GM21825 (cell line): Measurements from ENCODE around the gene PPARA.

ENCODE experiments used
- ATAC-seq: cut with Tn5 transposase; IDR thresholded peaks from one replicate; pipeline ENCODE4 v1.9.1; 2021; ENCODE audit warnings: mild to moderate bottlenecking, moderate library complexity; ENCODE audit not compliant: unreplicated experiment

Gene PPARA

DNA sequence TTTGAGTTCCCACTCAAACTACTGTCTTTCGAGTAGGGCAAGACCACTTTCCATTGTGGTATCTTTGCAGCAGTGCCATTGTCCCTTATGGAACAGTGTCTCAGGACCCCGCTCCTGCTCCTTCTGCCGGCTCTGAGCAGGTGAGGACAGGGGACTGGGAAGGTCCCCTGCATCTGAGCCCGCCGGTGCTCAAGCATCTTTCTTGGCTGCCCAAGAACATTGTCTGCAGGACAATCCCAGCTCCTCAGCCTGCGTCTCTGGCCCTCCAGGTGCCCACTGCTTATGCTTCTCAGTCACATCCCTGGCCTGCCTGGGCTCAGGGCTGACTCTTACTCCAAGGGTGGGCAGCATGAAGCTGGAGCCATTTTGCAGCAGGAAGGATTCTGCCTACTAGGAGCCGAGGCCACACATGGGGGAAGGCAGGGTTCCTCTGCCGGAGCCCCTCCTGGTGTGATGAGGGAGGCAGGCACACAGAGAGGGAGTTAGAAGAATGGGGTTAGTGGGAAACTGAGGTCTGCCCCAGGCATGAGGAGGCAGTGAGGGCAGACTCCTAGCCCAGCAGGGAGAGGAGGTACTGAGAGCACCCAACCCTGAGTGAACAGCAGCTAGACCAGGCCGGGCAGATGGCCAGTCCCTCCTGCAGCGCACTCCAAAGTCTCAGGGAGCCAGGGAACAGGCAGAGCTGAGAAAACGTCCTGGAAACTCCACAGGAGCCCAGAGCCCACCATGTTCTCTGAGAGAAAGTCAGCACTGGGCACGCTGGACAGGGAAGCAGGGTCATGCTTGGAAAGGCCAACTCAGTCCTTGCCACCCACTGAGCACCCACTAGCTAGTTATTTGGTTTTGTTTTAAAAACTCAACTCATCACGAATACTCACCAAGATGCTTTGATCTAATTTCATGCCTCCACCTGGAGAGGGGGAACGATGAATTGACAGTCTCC, 7.5 kb upstream of the PPARA start:
- ATAC-seq, result no peak

DNA sequence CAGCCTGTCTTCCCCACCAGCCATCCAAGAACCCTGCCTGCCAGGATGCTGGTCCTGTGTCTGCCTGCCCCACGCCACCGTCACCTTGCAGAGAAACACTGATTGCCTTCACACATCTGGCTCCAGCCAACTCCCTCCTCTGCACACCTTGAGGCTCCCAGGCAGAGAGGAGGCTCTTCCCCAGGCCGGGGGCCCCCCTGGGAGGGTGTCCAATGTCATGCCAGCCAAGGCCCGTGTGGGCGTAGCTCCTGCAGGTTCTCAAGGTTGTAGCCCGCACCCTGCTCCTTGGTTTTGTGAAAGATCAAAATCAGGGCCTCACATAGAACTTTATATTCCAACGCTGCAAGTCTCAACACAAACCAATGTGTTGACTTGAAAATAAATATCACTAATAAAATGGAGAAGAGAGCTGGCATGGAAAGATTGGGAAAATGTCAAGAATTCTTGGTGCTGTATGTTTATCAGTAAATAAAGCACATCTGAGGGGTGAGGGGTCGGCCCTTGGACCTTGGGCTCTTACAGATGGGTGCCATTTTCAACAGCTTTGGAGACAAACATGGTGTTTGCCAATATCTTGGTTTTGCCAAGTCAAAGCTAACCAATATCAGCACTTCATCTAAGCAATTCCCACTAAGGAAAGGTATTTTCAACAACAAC, 6.7 kb upstream of the PPARA start:
- ATAC-seq, result no peak

DNA sequence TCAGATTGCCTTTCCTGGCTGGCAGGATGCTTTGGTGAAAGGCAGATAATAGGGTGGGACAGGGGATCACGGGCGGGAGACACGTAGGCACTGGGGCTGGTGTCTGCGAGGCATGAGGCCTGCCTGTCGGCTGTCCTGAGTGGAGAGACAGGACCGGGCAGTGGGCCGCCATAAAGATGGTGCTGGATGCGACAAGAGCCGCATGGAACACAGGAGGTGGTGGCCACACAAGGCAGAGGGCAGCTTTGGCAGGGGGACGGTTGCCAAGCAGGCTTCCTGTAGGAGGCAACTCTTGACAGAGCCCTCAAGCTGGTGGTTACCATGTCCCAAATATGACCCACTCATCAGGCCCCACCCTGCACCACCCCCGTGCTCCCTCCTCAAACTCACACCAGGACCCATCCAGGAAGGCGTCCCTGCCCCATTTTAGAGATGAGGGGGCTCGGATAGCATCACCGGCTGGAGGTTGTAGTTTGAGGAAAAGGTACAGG, 4.9 kb upstream of the PPARA start:
- no peak for ATAC-seq

DNA sequence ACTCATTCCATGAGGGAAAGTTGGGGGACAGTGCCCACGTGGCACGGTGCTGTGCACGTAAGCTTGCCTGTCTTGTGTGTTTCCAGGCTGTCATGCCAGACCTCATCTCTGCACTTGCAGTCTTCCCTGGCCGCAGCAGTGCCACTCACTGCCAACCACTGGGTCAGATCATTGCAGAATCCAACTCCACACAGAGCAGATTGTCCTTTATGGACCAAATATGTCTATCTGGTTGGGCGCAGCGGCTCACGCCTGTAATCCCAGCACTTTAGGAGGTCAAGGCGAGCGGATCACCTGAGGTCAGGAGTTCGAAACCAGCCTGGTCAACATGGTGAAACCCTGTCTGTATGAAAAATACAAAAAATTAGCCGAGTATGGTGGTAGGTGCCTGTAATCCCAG, 4.4 kb upstream of the PPARA start:
- no peak for ATAC-seq

DNA sequence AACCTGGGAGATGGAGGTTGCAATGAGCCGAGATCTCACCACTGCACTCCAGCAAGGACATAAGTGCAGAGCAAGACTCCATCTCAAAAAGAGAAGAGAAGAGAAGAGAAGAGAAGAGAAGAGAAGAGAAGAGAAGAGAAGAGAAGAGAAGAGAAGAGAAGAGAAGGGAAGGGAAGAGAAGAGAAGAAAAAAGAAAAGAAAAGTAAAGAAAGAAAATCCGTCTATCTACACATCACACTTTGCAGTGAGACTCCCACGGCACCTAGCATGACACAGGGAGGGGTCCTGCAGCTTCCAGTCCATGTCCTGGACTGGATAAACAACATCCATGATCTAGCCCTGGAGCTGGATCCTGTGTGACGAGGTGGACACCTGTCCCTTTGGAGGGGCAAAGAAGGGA, 4.0 kb upstream of the PPARA start:
- no peak for ATAC-seq

DNA sequence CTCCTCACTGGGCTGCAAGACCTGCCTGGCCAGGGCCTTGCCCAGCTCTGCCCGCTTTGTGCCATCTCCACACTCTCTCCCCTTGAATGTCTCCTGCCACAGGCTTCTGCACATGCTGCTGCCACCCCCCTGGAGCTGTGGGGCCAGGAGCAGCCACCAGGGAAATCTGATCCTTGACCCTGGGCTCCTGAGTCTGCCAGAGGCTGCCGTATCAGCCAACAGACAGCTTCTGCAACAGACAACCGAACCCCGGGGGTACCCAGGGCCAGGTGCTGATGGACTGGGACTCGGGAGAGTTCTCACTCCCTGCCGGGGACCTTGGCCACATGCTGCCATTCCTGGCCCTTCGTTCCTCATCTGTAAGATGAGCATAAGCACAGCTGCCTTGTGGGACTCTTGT, 3.3 kb upstream of the PPARA start:
- no peak for ATAC-seq

DNA sequence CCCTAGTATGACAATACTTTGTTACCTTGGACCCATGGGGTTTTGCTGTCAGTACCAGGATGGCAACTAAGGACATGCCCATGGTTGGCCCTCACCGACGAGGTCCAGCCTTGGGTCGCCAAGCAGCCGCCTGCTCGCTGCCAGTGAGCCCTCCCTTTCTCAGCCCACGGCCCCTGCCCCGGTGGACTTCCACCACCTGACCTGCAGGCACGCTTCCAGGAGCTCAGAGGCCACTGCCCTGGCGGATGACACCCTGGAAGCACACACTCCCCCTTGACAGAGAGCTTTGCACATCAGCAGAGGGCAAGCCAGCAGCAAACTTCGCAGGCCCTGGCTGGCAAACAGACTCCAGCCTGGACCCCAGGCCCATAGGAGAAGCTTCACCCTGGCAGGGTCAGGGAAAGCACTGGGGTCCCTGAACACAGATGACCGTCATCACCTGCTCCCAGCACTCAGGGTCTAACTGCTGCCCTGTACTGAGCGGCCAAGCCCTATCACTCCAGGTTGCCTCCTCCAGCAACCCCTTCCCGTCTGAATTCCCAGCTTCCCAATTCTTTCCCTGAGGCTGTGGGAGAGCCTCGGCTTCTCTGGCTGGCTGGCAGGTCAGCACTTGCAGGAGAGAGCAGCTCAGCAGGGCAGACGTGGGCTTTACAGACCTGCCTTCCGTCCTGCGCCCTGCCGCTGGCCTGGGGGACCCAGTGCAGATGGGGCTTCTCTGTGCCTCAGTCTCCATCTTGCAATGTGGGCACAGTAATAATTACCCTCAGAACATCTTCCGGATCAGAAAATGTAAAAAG, 2.7 kb upstream of the PPARA start:
- ATAC-seq, result no peak

DNA sequence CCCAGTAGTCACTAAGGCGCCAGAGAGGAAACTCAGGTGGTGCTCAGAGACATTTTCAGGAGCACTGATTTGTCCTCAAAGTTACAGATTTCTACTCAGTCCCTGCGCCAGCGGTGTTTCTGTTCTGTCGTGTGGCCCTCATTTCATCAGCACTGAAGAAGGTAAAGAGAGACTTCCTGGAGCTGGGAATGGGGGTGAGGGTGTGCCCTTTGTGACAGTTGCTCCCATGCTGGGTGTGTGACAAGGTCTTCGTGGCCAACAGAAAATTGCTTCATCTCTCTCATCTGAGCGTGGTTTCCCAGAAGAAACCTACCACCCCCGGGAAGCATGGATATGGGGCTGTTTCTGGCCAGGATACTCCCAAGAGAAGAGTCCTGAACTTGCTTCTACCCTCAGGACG, 2.0 kb upstream of the PPARA start:
- no peak for ATAC-seq

DNA sequence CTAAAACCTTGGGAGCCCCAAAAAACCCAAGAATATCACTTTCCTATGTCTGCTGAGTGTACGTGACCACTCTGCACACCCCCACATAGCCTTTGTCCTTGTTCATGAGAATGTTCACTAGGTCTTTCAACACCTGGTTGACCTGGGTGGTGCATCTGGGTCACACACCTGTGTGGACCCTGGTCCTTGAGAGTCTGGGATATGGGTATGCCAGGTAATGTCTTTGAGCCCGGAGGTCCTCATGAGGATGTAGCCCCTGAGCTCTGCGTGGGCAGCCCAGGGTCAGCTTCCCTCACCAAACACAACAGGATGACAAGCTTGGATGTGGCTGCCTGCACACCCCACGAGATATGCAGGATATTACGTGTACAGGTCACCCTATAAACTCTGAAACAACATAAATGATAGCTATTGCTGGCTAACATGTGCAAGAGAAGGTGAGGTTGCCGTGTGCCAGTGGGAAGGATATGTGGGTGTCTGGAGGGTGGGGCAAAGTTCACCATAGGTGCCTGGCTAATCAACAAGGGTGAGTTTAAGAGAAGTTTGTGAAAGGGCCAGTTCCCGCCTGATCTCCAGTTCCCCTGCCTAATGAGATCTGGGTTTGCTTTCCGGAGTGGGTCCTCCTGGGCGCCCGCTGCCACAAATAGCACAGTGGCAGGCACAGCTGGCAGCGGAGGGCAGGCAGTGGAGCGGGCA, 1.4 kb upstream of the PPARA start:
- no peak for ATAC-seq

DNA sequence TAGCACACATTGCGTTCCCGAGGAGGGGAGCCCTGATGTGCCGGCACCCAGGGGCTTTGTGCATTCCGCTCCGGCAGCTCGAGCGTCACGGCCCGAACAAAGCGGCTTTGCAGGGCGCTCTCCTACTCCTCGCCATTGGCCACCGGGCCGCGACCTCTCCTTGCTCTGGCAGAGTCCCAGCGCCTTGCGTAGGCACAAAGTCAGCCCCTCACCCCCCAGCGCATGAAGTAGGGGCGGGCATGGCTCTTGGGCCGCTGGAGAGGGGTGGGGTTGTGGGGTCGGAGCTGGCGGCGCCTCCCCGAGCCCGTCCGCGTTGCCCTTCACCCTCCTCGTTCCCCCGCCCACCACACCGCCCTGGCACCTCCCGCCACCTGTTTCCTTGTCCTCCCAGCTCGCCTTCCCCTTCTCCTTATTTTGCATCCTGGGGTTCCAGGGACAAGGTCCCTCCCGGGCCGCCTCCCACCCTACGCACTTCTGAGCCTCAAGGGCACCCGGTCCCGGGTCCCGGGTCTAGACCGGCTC, 753 bp upstream of the PPARA start:
- peak; percentile 4 for ATAC-seq

DNA sequence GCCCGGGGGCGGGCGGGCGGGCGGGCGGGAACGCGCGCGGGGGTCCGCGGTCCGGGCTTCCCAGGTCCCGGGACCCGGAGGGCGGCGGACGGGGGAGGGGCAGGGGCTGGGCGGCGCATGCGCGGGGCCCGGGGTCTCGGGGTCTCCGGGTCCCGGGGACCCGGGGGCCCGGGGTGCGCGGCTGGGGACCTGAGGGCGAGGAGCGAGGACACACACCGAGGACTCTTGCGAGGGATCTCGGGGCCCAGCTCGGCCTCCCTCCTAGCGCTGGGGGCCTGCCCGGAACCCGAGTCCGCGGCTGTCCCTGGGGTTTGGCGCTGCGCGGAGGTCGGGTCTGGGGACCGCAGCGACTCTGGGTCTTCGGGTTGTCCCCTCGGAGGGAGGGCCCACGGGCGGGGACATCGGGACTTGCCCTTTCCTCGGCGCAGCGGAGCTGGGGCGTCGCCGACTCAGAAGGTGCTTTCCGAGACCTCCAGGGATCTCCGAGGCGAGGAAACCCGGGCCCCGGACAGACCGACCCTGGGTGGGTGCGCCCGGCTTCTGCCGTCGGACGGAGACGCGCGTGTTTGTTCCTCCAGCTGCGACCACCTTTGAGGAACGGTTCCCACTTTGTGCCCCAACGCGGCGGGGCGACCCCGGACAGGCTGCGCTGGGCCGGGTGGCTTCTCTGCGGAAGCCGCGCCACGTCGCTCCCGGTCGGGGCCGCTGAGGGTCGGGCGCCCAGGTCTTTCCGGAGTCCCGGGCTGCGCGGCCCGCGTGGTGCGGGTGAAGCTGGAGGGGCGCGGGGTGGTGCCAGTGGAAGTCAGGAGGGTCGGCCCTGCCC, 540 bp downstream of the PPARA start:
- ATAC-seq, result peak; percentile 23

DNA sequence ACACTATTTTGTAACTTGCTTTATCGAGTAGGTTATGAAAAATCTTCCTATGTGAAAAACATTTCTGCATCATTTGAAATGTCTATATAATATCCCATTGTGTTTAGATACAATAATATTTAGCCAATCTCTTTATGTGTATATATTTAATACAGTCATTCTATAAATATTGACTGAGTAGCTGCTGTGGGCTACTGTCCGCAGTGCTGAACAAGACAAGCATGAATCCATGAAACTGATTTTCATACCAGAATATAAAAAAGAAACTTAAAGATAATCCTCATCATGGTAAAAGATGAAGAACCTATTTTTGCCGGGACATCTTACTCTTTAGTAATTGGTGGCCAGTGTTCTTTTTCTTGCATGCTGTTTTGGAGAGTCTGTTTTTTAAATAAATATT, 3.6 kb downstream of the PPARA start:
- ATAC-seq, result no peak

DNA sequence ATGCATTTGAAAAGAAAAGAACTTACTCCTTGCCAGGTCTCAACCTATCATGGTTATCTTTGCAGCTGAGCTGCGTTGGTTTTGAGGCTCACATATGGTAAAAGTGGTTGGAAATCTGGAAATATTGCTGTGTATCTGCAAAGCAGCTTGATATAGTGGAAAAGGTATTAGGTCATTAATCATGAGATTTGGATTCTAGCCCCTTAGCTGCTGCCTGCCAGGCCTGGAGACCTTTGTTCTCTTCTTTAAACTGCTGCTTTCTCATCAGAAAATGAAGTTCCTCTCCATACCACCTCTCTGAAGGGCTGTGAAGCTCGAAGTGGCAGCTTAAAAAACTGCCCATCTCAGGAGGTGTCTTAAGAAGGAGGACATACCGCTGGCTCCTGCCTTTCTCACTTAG, 5.7 kb downstream of the PPARA start:
- ATAC-seq, result no peak

DNA sequence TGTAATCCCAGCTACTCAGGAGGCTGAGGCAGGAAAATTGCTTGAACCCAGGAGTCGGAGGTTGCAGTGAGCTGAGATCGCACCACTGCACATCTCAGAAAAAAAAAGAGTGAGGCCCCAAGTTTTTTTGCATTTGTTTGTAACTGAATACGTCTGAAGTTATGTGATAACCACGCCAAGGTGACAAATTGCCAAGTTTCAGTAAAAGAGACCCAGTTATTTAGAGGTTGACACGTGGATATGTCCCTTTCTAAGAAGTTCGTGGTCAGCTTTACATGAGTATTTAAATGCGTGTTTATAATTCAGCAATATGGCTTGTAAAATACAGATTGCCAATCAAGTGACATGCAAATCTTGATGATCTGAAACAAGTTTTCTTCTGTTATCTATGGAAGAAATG, 8.0 kb downstream of the PPARA start:
- no peak for ATAC-seq

DNA sequence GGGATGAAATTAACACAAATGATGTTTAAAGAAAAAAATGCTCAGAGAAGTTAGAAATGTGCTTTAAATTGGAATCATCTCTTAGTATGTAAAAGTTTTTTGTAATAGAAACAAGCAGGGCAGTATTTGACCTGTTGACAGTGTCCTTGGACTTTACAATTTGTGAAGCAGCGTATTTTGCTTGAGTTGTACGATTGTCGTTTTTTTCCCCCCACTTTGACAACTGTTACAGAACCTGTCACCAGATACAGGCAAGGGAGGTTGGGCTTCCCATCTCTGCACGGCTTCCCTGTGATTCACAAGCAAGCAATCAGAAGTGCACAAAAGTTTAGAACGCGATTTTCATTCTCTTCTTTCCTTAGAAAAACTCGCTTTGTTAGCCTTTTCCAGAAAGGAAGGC, 8.9 kb downstream of the PPARA start:
- ATAC-seq, result no peak

DNA sequence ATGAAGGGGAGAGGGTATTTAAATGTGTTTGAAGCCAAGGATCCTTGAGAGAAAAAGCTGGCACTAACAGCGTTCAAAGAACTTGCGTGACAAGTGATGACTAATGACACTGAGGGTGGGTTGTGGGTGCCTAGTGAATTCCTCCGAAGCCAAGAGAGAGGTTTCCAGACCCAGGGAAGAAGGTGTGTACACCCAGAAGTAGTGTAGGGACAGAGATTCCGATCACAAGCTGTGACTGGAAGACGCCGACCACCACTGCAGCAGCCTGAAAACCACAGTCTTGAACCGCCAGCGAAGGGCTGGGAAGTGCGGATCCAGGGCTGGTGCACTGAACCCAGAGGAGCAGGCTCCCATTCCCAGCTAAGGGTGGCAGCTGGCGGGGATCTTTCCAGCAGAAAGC, 9.5 kb downstream of the PPARA start:
- ATAC-seq, result no peak

DNA sequence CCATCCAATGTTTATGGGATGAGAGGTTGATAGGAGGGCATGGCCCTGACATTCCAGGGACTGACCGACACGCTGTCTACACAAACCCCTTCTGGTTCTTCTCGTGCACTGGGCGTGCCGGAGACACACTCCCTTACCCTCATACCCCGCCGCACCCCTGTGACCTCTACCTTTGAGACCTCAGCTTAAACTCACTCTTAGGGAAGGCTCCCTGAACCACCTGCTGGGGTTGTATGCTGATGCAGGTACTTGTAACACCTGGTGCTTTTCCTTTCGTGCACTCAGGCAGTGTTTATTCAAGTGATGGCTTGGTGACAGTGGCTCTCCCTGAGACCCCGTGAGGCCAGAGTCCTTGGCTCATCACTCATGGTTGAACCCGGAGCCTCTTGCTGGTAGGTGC, 12.0 kb downstream of the PPARA start:
- ATAC-seq, result no peak

DNA sequence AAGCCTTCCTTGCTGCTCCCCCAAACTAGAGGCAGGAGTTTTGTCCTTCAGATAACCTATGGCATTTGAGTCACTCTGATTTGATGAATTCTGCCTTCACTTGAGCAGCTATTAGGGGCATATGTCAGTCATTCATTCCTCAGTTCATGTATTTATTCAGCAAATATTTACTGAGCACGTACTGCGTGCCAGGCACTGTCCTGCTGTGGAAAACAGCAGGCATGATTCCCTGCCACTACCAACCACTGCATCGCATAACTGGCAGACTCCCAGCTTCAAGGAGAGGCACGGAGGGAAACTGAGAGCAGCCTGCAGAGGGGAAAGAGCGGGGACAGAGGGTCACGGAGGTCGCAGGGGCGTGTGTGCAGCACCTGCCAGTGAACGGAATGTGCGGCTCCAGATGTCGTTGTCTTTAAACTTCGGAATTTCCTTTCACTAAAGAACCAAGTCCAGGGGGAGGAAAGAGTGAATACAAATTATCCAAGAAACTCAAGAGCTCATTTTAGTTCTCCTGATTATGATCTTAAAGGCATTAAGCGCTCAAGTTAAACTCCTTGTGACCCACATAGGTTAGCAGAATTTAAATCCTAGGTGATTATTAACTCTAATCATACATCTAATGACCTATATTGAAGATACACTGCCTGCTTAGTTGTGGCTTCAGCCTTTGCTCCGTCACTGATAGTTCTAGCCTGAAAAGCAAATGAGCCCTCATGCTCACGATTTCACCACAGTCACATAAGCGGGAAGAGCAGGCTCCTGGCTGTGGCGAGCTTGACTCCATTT, 12.6 kb downstream of the PPARA start:
- ATAC-seq, result no peak

DNA sequence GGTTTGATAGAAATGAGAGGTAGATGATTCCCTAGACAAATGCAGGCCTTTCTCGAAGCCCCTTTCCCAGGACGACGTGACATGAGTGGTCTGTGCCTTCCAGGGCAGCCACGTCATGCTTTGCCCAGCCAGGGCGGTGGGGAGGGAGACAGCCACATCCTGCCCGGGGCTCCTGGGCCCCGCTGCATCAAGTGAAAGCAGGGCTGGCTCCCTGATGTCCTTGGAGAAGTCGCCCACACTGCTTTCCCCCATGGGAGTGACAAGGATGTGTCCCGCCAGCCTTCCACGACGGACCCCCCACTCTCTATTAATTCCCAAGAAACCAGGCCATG, 13.2 kb downstream of the PPARA start:
- no peak for ATAC-seq
